Measurements from ENCODE around the gene COL27A1.
"Not testable (repeated sequence)": the region's sequence is repeated elsewhere in the genome, so short reads cannot be mapped to it uniquely, and the experiment has no call there.

Gene COL27A1

GRCh38 chr9:114330636-114331035, 175.3 kb downstream of the COL27A1 start:
- TF ChIP-seq ZFX (IDR thresholded peaks at IDR 0.05), result no peak
- no peak for TF ChIP-seq CTCF (conservative IDR thresholded peaks at IDR 0.05)
- H3K27ac ChIP-seq, result no peak overlapping the region

DNA sequence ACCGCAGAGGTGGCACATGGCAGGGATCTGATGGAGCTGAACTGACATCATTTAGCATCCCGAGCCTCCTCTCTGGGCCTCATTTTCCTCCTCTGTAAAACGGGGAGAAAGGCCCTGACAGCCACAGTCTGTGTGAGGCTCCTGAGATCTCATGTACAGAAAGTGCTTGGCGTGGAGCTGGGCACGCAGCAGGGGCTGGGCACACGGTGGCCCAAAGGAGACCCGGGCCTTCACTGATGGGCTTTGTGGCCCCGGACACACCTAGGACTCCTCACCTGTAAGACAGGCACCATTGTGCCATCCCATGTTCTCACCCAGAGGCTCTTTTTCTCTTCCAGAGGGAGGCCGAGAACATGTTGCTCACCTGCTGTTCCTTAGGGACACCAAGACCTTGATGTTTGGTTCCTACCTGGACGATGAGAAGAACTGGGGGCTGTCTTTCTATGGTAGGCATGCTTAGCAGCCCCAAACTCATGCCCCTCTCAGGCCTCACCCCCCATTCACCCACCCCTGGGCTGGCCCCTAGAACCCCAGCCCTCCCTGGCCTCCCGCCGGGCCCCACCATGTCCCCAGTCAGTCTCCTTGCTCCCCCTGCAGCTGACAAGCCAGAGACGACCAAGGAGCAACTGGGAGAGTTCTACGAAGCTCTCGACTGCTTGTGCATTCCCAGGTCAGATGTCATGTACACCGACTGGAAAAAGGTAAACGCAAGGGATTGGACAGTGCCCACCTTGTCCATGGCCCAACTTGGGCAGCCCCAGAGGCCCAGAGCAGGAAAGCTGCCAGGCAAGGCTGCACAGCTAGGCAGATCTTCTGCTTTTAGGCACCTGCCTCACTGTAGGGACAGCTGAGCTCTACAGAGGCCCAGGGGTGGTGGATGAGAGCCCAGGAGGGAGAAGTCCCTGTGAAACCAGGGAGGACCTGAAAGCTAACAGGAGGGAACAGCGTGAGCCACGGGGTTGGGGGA, 176.2 kb downstream of the COL27A1 start:
- H3K27ac ChIP-seq, result not testable (repeated sequence)

DNA sequence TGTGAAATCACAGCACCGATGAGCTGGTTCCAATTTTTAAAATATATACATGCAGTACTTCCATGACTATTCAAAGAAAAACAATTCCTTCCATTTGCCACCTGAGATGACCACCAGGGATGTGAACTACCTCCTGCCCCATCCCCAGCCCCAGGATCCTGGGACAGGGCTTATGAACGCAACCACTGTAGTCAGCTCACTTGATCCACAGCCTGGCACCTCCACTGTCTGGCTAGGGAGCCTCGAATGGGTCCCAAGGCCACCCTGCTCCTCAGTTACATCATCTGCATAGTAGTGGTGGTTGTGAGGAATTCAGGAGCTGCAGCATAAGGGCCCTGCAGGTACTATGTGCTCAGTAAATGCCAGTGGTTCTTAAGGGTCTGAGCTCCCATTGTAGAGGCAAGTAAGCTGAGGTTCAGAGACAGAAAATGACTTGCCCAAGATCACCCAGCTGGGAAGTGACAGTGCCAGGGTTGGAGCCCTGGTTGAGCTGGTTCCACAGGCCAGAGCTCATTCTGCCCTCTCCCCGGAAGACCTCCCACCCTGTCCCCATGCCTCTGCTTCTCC, 177.2 kb downstream of the COL27A1 start:
- H3K27ac ChIP-seq, result not testable (repeated sequence)

GRCh38 chr9:114333718-114334117, 178.4 kb downstream of the COL27A1 start:
- H3K27ac ChIP-seq, result not testable (repeated sequence)

GRCh38 chr9:114334490-114334889, 179.2 kb downstream of the COL27A1 start:
- TF ChIP-seq ZFX (IDR thresholded peaks at IDR 0.05) (no peak), CTCF (conservative IDR thresholded peaks at IDR 0.05) (no peak)
- no peak overlapping the region for H3K27ac ChIP-seq

DNA sequence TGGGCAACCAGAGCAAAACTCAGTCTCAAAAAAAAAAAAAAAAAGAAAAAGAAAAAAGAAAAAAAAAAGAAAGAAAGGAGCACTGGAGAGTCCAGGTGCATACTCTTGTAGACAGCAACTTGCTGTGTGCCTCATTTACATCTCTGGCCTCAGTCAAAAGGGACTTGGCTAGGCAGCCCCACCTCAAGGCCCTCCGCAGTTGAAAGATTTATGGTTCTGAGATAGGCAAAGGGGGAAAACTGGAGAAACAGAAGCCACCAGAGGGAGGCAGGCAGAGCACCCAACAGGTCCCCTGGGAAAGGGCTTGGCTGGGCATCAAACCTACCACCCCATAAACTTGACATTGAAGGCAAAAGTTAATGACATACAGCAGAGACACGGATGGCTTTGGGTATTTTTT, 180.4 kb downstream of the COL27A1 start:
- TF ChIP-seq ZFX (IDR thresholded peaks at IDR 0.05), result no peak
- no peak overlapping the region for H3K27ac ChIP-seq

DNA sequence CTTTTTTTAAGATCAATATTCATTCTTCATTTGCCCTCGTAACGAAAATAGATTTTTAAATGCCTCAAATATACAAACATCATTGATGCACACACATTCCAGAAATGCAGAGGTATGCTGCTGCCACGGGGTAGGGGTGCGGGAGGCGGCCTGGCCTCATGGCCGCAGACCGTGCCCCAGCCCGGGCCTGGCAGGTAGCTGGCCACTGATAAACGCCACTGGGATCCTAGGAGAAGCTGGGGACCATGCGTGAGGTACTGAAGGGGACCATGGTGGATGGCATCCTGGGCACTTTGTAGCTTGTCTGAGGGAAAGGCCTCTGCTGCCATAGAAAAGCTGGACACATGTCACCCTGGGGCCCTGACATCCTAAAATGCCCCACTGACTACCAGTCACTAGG, 180.8 kb downstream of the COL27A1 start:
- no peak overlapping the region for H3K27ac ChIP-seq
- no peak for TF ChIP-seq CTCF (conservative IDR thresholded peaks at IDR 0.05)
- no peak for TF ChIP-seq ZFX (IDR thresholded peaks at IDR 0.05)

GRCh38 chr9:114336699-114337395, 181.5 kb downstream of the COL27A1 start:
- no peak overlapping the region for H3K27ac ChIP-seq
- no peak for TF ChIP-seq ZFX (IDR thresholded peaks at IDR 0.05)
- no peak for TF ChIP-seq CTCF (conservative IDR thresholded peaks at IDR 0.05)

- no peak overlapping the region for H3K27ac ChIP-seq
- TF ChIP-seq ZFX (IDR thresholded peaks at IDR 0.05), result no peak
- TF ChIP-seq CTCF (conservative IDR thresholded peaks at IDR 0.05), result no peak
Observed at GRCh38 chr9:114338187-114338586, 182.8 kb downstream of the COL27A1 start.

Measured in C4-2B (cell line).